Neural crest cell (in vitro differentiated cells): ENCODE results near the gene PTEN. TPM values are rescaled to one million over a fixed set of nuclear protein-coding genes. Genes with fewer than 3 reads are reported as not detected.

Experiments
- DNase-seq: peaks from one replicate; pipeline ENCODE4 v3.0.0; 2021; ENCODE audit warnings: low read depth, mixed read lengths, low spot score
- H3K27ac Mint-ChIP-seq: one replicate; pipeline ENCODE4 v1.8.0; 2021; ENCODE audit warnings: mild to moderate bottlenecking, mixed read lengths; ENCODE audit not compliant: unreplicated experiment
- H3K27me3 Mint-ChIP-seq: 2 replicates; pipeline ENCODE4 v1.8.0; 2021; ENCODE audit warnings: low read depth, mild to moderate bottlenecking, mixed read lengths
- H3K36me3 Mint-ChIP-seq: 2 replicates; pipeline ENCODE4 v1.8.0; 2021; ENCODE audit warnings: low read depth, mild to moderate bottlenecking, mixed read lengths
- H3K4me1 Mint-ChIP-seq: 2 replicates; pipeline ENCODE4 v1.8.0; 2021; ENCODE audit warnings: mixed read lengths
- H3K4me3 Mint-ChIP-seq: one replicate; pipeline ENCODE4 v1.8.0; 2021; ENCODE audit warnings: mild to moderate bottlenecking, mixed read lengths
- H3K9me3 Mint-ChIP-seq: 2 replicates; pipeline ENCODE4 v1.8.0; 2021; ENCODE audit warnings: mixed read lengths
- CTCF ChIP-seq: fragments of 200-600 bp; sonication (generic); conservative IDR thresholded peaks from 2 replicates; pipeline ENCODE4 v1.5.0; 2021; ENCODE audit warnings: antibody characterized with exemption, mild to moderate bottlenecking
- total RNA-seq: library from RNA; stranded (reverse); gene quantifications from 2 replicates; pipeline ENCODE4 v1.2.1, GENCODE V29; 2021

Gene PTEN
- total RNA-seq, 1 donor from 2014 or later = 52.5 TPM

DNA sequence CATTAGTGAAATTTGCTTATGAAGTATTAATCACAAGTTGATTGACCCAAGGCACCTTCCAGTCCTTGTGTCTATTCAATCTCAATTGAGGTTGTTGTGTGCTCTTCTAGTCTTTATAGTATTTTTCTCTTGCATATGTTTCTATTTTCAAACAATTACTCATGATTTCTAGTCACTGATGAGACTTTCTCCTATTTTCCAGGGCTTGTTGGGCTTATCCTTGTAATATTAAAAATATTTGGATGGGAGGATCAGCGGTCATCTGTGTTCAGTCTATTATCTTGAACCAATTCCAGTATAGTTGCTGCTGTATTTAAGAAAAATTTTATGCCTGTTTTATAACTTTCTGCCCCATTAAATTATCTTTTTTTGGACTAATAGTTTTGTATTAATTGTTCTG is 154.4 kb downstream of the PTEN start:
- Mint-ChIP-seq H3K36me3 (no peaks in the 10 kb centered on the region), H3K9me3 (no peaks in the 10 kb centered on the region), H3K27ac (no peak overlapping the region), H3K27me3 (no peaks in the 10 kb centered on the region), H3K4me3 (no peak overlapping the region), H3K4me1 (no peaks in the 10 kb centered on the region)
- no peak for TF ChIP-seq CTCF
- no peak for DNase-seq

DNA sequence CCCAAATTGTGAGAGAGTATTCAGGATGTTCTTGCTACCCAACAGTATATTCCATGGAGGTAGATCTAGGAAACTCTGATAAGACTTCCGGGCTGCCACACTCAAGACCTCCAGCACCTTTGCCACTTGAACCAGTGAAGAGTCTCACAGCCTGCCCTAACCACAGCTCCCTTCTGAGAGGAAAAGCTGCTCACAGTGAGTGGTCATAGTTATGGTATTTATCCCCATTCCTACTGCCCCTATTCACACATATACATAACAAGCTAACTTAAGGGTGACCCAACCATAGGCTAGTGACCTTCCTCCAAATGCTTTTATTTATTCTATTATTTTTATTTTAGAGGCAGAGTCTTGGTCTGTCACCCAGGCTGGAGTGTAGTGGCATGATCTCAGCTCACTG is 156.3 kb downstream of the PTEN start:
- no peak overlapping the region for H3K4me3 Mint-ChIP-seq
- no peak overlapping the region for H3K27ac Mint-ChIP-seq
- H3K4me1 Mint-ChIP-seq = no peaks in the 10 kb centered on the region

More for the DNA sequence above, 156.3 kb downstream of the PTEN start:
- Mint-ChIP-seq H3K36me3 (no peaks in the 10 kb centered on the region), H3K27me3 (no peaks in the 10 kb centered on the region), H3K9me3 (peaks cover 3% of the 10 kb centered on the region)
- no peak for DNase-seq
- TF ChIP-seq CTCF = no peak

Other genes starting within 250 kb of the PTEN start
- gene PAPSS2, start 203.7 kb upstream of the PTEN start, total RNA-seq = 1.3 and 2.7 TPM in 2 replicates
- 43.6 and 47.5 TPM in 2 replicates for gene ATAD1, start 45.4 kb upstream of the PTEN start, total RNA-seq
- 0.98 and 1.1 TPM in 2 replicates for gene KLLN, start 92 bp upstream of the PTEN start, total RNA-seq